ENCODE data around the gene CACNA1C.
"Not testable (repeated sequence)": the region's sequence is repeated elsewhere in the genome, so short reads cannot be mapped to it uniquely, and the experiment has no call there.

DNA sequence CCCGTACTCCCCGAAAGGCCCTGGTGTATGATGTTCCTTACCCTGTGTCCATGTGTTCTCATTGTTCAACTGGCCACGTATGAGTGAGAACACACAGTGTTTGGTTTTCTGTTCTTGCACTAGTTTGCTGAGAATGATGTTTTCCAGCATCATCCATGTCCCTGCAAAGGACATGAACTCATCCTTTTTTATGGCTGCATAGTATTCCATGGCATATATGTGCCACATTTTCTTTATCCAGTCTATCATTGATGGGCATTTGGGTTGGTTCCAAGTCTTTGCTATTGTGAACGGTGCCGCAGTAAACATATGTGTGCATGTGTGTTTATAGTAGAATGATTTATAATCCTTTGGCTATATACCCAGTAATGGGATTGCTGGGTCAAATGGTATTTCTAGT is 49.9 kb downstream of the CACNA1C start:
- not testable (repeated sequence) for TF ChIP-seq EZH2 (IDR thresholded peaks at IDR 0.05; ENCODE audit: borderline replicate concordance, low read depth, low read length, poor library complexity, severe bottlenecking)
- TF ChIP-seq, protein P1, sequence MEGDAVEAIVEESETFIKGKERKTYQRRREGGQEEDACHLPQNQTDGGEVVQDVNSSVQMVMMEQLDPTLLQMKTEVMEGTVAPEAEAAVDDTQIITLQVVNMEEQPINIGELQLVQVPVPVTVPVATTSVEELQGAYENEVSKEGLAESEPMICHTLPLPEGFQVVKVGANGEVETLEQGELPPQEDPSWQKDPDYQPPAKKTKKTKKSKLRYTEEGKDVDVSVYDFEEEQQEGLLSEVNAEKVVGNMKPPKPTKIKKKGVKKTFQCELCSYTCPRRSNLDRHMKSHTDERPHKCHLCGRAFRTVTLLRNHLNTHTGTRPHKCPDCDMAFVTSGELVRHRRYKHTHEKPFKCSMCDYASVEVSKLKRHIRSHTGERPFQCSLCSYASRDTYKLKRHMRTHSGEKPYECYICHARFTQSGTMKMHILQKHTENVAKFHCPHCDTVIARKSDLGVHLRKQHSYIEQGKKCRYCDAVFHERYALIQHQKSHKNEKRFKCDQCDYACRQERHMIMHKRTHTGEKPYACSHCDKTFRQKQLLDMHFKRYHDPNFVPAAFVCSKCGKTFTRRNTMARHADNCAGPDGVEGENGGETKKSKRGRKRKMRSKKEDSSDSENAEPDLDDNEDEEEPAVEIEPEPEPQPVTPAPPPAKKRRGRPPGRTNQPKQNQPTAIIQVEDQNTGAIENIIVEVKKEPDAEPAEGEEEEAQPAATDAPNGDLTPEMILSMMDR (conservative IDR thresholded peaks at IDR 0.05; ENCODE audit: low read depth, low read length), result not testable (repeated sequence)

All from A673 (cell line).